Globus pallidus (tissue), 1 donor: ENCODE results near the gene ANP32E.
"Not testable (repeated sequence)": the region's sequence is repeated elsewhere in the genome, so short reads cannot be mapped to it uniquely, and the experiment has no call there.

Experiments used
- DNase-seq: peaks from one replicate; pipeline ENCODE4 v3.0.0-alpha.2; 2015; ENCODE audit warnings: low spot score

The ANP32E gene

GRCh38 chr1:150256554-150257341, 20.8 kb upstream of the ANP32E start:
- peak; percentile 91 for DNase-seq

GRCh38 chr1:150256198-150256553, 20.3 kb upstream of the ANP32E start:
- DNase-seq: no peak

GRCh38 chr1:150249936-150250335, 14.0 kb upstream of the ANP32E start:
- DNase-seq: no peak

GRCh38 chr1:150243003-150243402, 7.1 kb upstream of the ANP32E start:
- no peak for DNase-seq

GRCh38 chr1:150237746-150238145, 1.8 kb upstream of the ANP32E start:
- DNase-seq: no peak

GRCh38 chr1:150237176-150237575, 1.3 kb upstream of the ANP32E start:
- not testable (repeated sequence) for DNase-seq

- no peak for DNase-seq
These were observed 745 bp upstream of the ANP32E start for GRCh38 chr1:150236614-150237100.

- DNase-seq: peak; percentile 32
These were observed 539 bp downstream of the ANP32E start for GRCh38 chr1:150235294-150235851.

GRCh38 chr1:150234566-150235293, 1.2 kb downstream of the ANP32E start:
- DNase-seq: no peak

- DNase-seq: peak; percentile 68
These were observed 1.7 kb downstream of the ANP32E start for GRCh38 chr1:150234309-150234565.

GRCh38 chr1:150233359-150234308, 2.3 kb downstream of the ANP32E start:
- DNase-seq: peak; percentile 32

- DNase-seq: not testable (repeated sequence)
These were observed 3.0 kb downstream of the ANP32E start for GRCh38 chr1:150232921-150233320.

- DNase-seq: not testable (repeated sequence)
These were observed 7.7 kb downstream of the ANP32E start for GRCh38 chr1:150228246-150228645.

GRCh38 chr1:150227228-150227627, 8.7 kb downstream of the ANP32E start:
- no peak for DNase-seq

GRCh38 chr1:150226486-150226885, 9.4 kb downstream of the ANP32E start:
- DNase-seq: no peak

GRCh38 chr1:150225546-150225945, 10.4 kb downstream of the ANP32E start:
- no peak for DNase-seq

GRCh38 chr1:150224983-150225382, 10.9 kb downstream of the ANP32E start:
- no peak for DNase-seq

GRCh38 chr1:150221552-150221951, 14.4 kb downstream of the ANP32E start:
- no peak for DNase-seq

GRCh38 chr1:150215855-150216254, 20.1 kb downstream of the ANP32E start:
- DNase-seq: not testable (repeated sequence)

GRCh38 chr1:150214099-150214756, 21.7 kb downstream of the ANP32E start:
- not testable (repeated sequence) for DNase-seq
